Measurements from ENCODE around the gene EEIG1.
A peak's percentile ranks its signal among the peaks of the same experiment; 100 is the strongest.

The EEIG1 gene

GRCh38 chr9:127962278-127962677, 18.5 kb downstream of the EEIG1 start:
- no peak overlapping the region for H3K27ac ChIP-seq
- no peak for DNase-seq (ENCODE audit: low read depth, low spot score)

GRCh38 chr9:127961613-127962155, 19.1 kb downstream of the EEIG1 start:
- H3K27ac ChIP-seq = no peak overlapping the region

GRCh38 chr9:127961155-127961490, 19.7 kb downstream of the EEIG1 start:
- no peak for DNase-seq (ENCODE audit: low read depth, low spot score)
- H3K27ac ChIP-seq = peak overlapping the region; percentile 53

More at GRCh38 chr9:127961613-127962155, 19.1 kb downstream of the EEIG1 start:
- DNase-seq (ENCODE audit: low read depth, low spot score) = no peak

- DNase-seq (ENCODE audit: low read depth, low spot score) = no peak
- peak overlapping the region; percentile 53 for H3K27ac ChIP-seq
These were observed 20.2 kb downstream of the EEIG1 start for GRCh38 chr9:127960410-127961154.

GRCh38 chr9:127959841-127960409, 20.9 kb downstream of the EEIG1 start:
- H3K27ac ChIP-seq = peak overlapping the region; percentile 53

GRCh38 chr9:127959398-127959797, 21.4 kb downstream of the EEIG1 start:
- H3K27ac ChIP-seq = no peak overlapping the region
- no peak for DNase-seq (ENCODE audit: low read depth, low spot score)

More at GRCh38 chr9:127959841-127960409, 20.9 kb downstream of the EEIG1 start:
- DNase-seq (ENCODE audit: low read depth, low spot score) = no peak

- DNase-seq (ENCODE audit: low read depth, low spot score) = no peak
- no peak overlapping the region for H3K27ac ChIP-seq
These were observed 22.1 kb downstream of the EEIG1 start for GRCh38 chr9:127958728-127959127.

DNA sequence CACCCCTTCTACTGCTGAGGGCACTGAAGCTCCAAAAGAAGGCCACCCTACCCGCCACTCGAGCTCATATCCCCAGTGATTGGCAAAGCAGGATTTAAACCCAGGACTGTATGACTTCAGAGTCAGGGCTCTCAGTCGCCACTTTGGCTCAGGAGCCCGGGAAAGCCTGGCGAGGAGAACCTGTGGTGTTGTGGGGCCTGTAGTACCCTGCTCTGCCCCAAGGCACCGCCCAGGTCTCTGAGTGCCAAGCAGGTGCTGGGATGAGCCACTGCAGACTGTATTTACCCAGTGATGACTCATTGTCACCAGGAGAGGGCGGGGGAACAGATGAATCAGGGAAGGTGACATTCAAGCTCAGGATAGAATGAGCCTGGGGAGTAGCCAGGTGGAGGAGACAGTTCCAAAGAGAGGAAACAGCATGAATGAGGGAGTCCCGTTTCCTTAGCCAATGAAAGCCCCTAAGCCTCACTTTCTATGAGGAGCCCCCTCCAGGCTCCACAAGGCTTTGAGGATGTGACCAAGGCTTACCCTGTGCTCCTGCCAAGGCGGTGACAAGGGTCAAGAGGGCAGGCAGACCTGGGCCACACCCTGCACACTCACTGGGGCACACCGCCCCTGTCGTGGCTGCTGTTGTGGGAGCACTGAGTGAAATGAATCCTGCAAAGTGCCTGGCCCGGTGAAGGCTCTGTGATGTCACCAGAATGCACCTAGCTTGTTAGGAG, 25.3 kb downstream of the EEIG1 start:
- DNase-seq (ENCODE audit: low read depth, low spot score) = peak; percentile 67
- peak overlapping the region; percentile 77 for H3K27ac ChIP-seq

- H3K27ac ChIP-seq = peak overlapping the region; percentile 77
- DNase-seq (ENCODE audit: low read depth, low spot score) = no peak
These were observed 25.9 kb downstream of the EEIG1 start for GRCh38 chr9:127954831-127955293.

DNA sequence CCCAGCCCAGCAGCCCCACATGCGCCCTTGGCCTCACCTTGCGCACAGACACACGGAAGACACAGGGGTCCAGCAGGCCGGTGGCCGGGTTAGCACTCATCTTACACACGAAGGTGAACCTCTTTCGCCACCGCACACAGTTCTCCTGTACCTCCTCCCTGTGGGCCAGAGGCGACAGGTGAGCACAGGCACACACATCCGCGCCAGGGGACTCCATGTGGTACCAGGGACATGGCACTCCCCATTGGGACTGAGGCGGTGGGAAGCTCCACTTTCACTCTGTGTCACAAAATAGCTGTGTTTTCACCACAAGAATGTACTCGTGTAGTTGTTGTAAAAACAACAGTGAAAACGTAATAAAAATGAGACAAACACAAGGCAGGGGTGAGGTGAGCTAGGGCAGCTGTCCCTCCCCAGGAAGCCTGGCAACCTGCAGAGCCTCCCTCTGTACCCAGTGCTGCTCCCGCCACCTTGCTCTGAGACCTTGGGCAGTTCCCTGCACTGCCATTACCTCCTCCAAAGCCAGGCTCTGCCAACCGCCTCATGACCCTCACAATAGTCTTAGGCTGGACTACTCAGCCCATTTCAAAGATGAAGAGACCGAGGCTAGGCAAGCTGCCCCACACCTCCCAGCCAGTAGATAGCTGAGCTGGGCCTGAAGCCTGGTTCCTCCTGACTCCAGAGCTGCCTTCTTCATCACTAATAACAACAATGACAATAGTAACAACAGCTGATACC, 26.9 kb downstream of the EEIG1 start:
- DNase-seq (ENCODE audit: low read depth, low spot score) = no peak
- H3K27ac ChIP-seq = no peak overlapping the region

DNA sequence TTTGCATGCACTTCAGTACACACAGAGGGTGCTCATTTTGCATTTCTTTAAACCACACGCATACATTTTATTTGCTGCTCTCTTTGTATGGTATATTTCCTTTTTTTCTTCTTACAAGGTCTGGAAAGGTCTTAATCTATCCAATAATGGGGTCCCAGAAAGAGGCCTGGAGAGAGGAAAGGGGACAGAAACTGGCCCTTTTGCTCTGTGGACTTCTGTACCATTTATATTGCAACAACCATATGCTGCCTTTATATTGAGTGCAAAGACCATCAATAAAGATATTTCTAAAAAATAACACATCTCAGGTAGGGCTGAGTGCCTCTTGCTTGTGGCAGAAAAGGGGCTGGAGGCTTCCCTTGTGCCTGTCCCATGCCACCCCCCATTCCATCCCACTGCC, 27.6 kb downstream of the EEIG1 start:
- no peak for DNase-seq (ENCODE audit: low read depth, low spot score)
- no peak overlapping the region for H3K27ac ChIP-seq

GRCh38 chr9:127950513-127951289, 30.1 kb downstream of the EEIG1 start:
- no peak overlapping the region for H3K27ac ChIP-seq
- no peak for DNase-seq (ENCODE audit: low read depth, low spot score)

DNA sequence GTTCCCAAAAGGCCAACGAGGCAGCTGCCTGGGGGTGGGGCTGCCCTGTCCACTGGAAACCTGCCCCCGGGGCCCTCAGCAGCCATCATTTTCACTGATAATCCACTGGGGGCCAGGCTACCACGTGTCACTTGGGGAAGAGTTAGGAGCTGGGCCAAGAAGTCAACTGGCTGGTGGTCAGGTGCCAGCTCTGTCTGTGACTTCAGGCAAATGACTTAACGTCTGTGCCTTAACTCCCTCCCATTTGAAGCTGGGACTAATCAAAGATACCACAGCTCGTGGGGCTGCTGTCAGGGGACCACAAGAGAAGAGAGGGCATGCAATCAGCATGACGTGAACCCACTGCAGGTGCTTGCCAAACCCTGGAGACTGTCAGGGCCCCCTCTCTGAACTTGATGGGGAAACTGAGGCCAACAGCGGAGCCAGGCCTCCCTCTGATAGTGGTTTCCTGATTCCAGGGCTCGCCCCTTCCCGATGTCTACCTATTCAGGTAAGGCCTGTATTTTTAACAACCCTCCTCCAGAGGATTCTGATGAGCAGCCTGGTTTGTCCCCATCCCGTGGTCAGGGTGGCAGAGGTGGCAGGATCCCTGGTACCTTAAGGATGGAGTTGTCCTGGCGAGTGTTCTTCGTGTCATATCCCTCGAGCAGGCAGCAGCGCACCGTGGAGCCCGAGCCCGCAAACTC, 30.8 kb downstream of the EEIG1 start:
- no peak overlapping the region for H3K27ac ChIP-seq
- no peak for DNase-seq (ENCODE audit: low read depth, low spot score)

- H3K27ac ChIP-seq = no peak overlapping the region
- DNase-seq (ENCODE audit: low read depth, low spot score) = no peak
These were observed 32.7 kb downstream of the EEIG1 start for GRCh38 chr9:127947841-127948710.

GRCh38 chr9:127946728-127947127, 34.1 kb downstream of the EEIG1 start:
- no peak for DNase-seq (ENCODE audit: low read depth, low spot score)
- H3K27ac ChIP-seq = no peak overlapping the region

GRCh38 chr9:127945942-127946341, 34.8 kb downstream of the EEIG1 start:
- no peak for DNase-seq (ENCODE audit: low read depth, low spot score)
- no peak overlapping the region for H3K27ac ChIP-seq

- no peak overlapping the region for H3K27ac ChIP-seq
- no peak for DNase-seq (ENCODE audit: low read depth, low spot score)
These were observed 35.5 kb downstream of the EEIG1 start for GRCh38 chr9:127945338-127945737.

GRCh38 chr9:127944586-127945218, 36.1 kb downstream of the EEIG1 start:
- DNase-seq (ENCODE audit: low read depth, low spot score) = no peak
- H3K27ac ChIP-seq = no peak overlapping the region
